DND-41 (cell line): ENCODE data around the gene CDS1.

ENCODE experiments used
- ATAC-seq: fragments of 200-7000 bp; cut with Tn5 transposase; 3 replicates; pipeline ENCODE4 v1.9.1; 2021; ENCODE audit warnings: low read depth; ENCODE audit not compliant: insufficient read depth
- DNase-seq: peaks from one replicate; pipeline ENCODE4 v3.0.0-alpha.2; 2020
- H2AFZ ChIP-seq: 2 replicates; pipeline ENCODE4 v1.6.0; 2012; ENCODE audit warnings: low read depth, low read length
- H3K27ac ChIP-seq: 2 replicates; pipeline ENCODE4 v1.5.1; 2012; ENCODE audit warnings: low read length, inconsistent platforms
- H3K27me3 ChIP-seq: fragments of 200-600 bp; sonication (generic); 2 replicates; pipeline ENCODE4 v1.6.0; 2012; ENCODE audit warnings: low read length, mild to moderate bottlenecking, inconsistent platforms; ENCODE audit not compliant: insufficient read depth, poor library complexity
- H3K36me3 ChIP-seq: 2 replicates; pipeline ENCODE4 v1.5.1; 2012; ENCODE audit warnings: low read length, inconsistent platforms; ENCODE audit not compliant: insufficient read depth
- H3K4me1 ChIP-seq: 2 replicates; pipeline ENCODE4 v1.5.1; 2012; ENCODE audit warnings: mild to moderate bottlenecking, low read length; ENCODE audit not compliant: insufficient read depth
- H3K4me2 ChIP-seq: 2 replicates; pipeline ENCODE4 v1.6.0; 2012; ENCODE audit warnings: mild to moderate bottlenecking, moderate library complexity, low read length, inconsistent platforms; ENCODE audit not compliant: insufficient read depth
- H3K4me3 ChIP-seq, 2 experiments: fragments of 200-600 bp in 1 of 2; shearing (Covaris generic) in 1 of 2; 2 replicates each; pipeline ENCODE4 v1.5.1; 2012 to 2016; ENCODE audit warnings: inconsistent platforms in 2 of 2, low read length in 2 of 2, mild to moderate bottlenecking in 2 of 2, low read depth in 1 of 2, moderate library complexity in 1 of 2
- H3K79me2 ChIP-seq: 2 replicates; pipeline ENCODE4 v1.6.0; 2012; ENCODE audit warnings: low read length, inconsistent platforms; ENCODE audit not compliant: insufficient read depth
- H3K9ac ChIP-seq: 2 replicates; pipeline ENCODE4 v1.6.0; 2012; ENCODE audit warnings: low read depth, mild to moderate bottlenecking, inconsistent platforms, low read length, moderate library complexity
- H3K9me3 ChIP-seq: 2 replicates; pipeline ENCODE4 v1.5.1; 2012; ENCODE audit warnings: low read length, moderate library complexity, mild to moderate bottlenecking, inconsistent platforms; ENCODE audit not compliant: insufficient read depth, severe bottlenecking
- H4K20me1 ChIP-seq: 2 replicates; pipeline ENCODE4 v1.6.0; 2012; ENCODE audit warnings: low read length; ENCODE audit not compliant: insufficient read depth
- CTCF ChIP-seq: IDR thresholded peaks from 2 replicates; pipeline ENCODE4 v1.5.1; 2012; ENCODE audit warnings: borderline replicate concordance, low read length, moderate library complexity, mild to moderate bottlenecking; ENCODE audit not compliant: poor library complexity, severe bottlenecking; ENCODE audit errors: extremely low read depth
- EZH2 ChIP-seq: IDR thresholded peaks from 3 replicates; pipeline ENCODE4 v1.6.1; 2012; ENCODE audit warnings: borderline replicate concordance, low read depth, mild to moderate bottlenecking, moderate library complexity, low read length, inconsistent platforms; ENCODE audit not compliant: severe bottlenecking

CDS1 gene

GRCh38 chr4:84638092-84638491 is 55.2 kb downstream of the CDS1 start:
- H4K20me1 ChIP-seq: no peaks in the 10 kb centered on the region
- H3K27me3 ChIP-seq: no peaks in the 10 kb centered on the region
- H3K79me2 ChIP-seq: no peaks in the 10 kb centered on the region
- H3K36me3 ChIP-seq: no peaks in the 10 kb centered on the region
- no peaks in the 10 kb centered on the region for H3K9me3 ChIP-seq
- H3K4me1 ChIP-seq: no peaks in the 10 kb centered on the region
- no peak overlapping the region for H3K4me3 ChIP-seq
- H3K27ac ChIP-seq: no peak overlapping the region
- H3K9ac ChIP-seq: no peak overlapping the region
- TF ChIP-seq EZH2: no peak
- no peak overlapping the region for H3K4me2 ChIP-seq
- DNase-seq (no peak), ATAC-seq (no peak)
- no peak overlapping the region for H2AFZ ChIP-seq

- Histone ChIP-seq H3K9me3 (no peaks in the 10 kb centered on the region), H3K27me3 (no peaks in the 10 kb centered on the region), H3K4me1 (no peaks in the 10 kb centered on the region), H3K36me3 (no peaks in the 10 kb centered on the region), H3K9ac (no peak overlapping the region), H3K4me2 (no peak overlapping the region), H3K79me2 (no peaks in the 10 kb centered on the region), H4K20me1 (no peaks in the 10 kb centered on the region), H2AFZ (no peak overlapping the region), H3K27ac (no peak overlapping the region), H3K4me3 (no peak overlapping the region)
- ATAC-seq (no peak), DNase-seq (no peak)
- TF ChIP-seq EZH2 (no peak), CTCF (no peak)
Observed at GRCh38 chr4:84639145-84639544, 56.2 kb downstream of the CDS1 start.

- DNase-seq: no peak
- ATAC-seq: no peak
- Histone ChIP-seq H2AFZ (no peak overlapping the region), H3K4me3 (no peak overlapping the region), H3K4me1 (no peaks in the 10 kb centered on the region), H3K36me3 (no peaks in the 10 kb centered on the region), H4K20me1 (no peaks in the 10 kb centered on the region), H3K27me3 (no peaks in the 10 kb centered on the region), H3K27ac (no peak overlapping the region), H3K4me2 (no peak overlapping the region), H3K79me2 (no peaks in the 10 kb centered on the region), H3K9ac (no peak overlapping the region), H3K9me3 (no peaks in the 10 kb centered on the region)
- TF ChIP-seq CTCF (no peak), EZH2 (no peak)
Observed at GRCh38 chr4:84644087-84644486, 61.2 kb downstream of the CDS1 start.

GRCh38 chr4:84647312-84647884 is 64.5 kb downstream of the CDS1 start:
- no peaks in the 10 kb centered on the region for H3K27me3 ChIP-seq
- no peaks in the 10 kb centered on the region for H3K79me2 ChIP-seq
- no peak overlapping the region for H3K4me3 ChIP-seq
- H3K4me1 ChIP-seq: no peaks in the 10 kb centered on the region
- DNase-seq (no peak), ATAC-seq (no peak)
- no peaks in the 10 kb centered on the region for H3K9me3 ChIP-seq
- TF ChIP-seq EZH2: no peak
- no peak for TF ChIP-seq CTCF
- no peak overlapping the region for H3K27ac ChIP-seq
- no peak overlapping the region for H3K9ac ChIP-seq
- no peaks in the 10 kb centered on the region for H3K36me3 ChIP-seq
- H2AFZ ChIP-seq: no peak overlapping the region
- H4K20me1 ChIP-seq: no peaks in the 10 kb centered on the region
- H3K4me2 ChIP-seq: no peak overlapping the region
